Ovary (tissue), 9 donors: ENCODE data around the gene FTCD. TPM values are rescaled to one million over a fixed set of nuclear protein-coding genes. Genes with fewer than 3 reads are reported as not detected.

Source experiments
- DNase-seq, 5 donors: peaks; one replicate each; pipeline ENCODE4 v3.0.0-alpha.2; 2019 to 2020
- H3K27ac ChIP-seq, 2 donors: fragments of 200-600 bp; one replicate each; pipeline versions ENCODE4 v1.5.1 to v1.8.0; 2019 to 2022
- H3K27me3 ChIP-seq: fragments of 200-600 bp; one replicate; pipeline ENCODE4 v1.8.0; 2022
- H3K36me3 ChIP-seq: fragments of 200-600 bp; sonication (generic); one replicate; pipeline ENCODE4 v1.5.1; 2019
- H3K4me1 ChIP-seq: one replicate; pipeline ENCODE4 v1.8.1; 2013; ENCODE audit warnings: mild to moderate bottlenecking, moderate library complexity; ENCODE audit not compliant: insufficient read depth
- H3K4me3 ChIP-seq: fragments of 200-600 bp; sonication (generic); one replicate; pipeline ENCODE4 v1.5.1; 2017
- H3K9me3 ChIP-seq, 2 donors: fragments of 200-600 bp in 1 of 2; sonication (generic) in 1 of 2; one replicate each; pipeline versions ENCODE4 v1.5.1 to v1.8.1; 2013 to 2019; ENCODE audit warnings: mild to moderate bottlenecking in 1 of 2, moderate library complexity in 1 of 2
- CTCF ChIP-seq, 3 donors: fragments of 450-650 bp in 2 of 3; fragments of 200-600 bp in 1 of 3; IDR thresholded peaks; one replicate each; pipeline versions ENCODE4 v1.5.1 to v1.8.0; 2016 to 2022; ENCODE audit warnings: antibody characterized with exemption in 3 of 3, mild to moderate bottlenecking in 1 of 3
- EP300 ChIP-seq: sonication (generic); formaldehyde crosslinking; IDR thresholded peaks from one replicate; pipeline ENCODE4 v1.6.1; 2017; ENCODE audit warnings: antibody characterized with exemption
- POLR2A ChIP-seq: fragments of 450-650 bp; IDR thresholded peaks from one replicate; pipeline ENCODE4 v1.6.1; 2017; ENCODE audit warnings: antibody characterized with exemption, mild to moderate bottlenecking, moderate library complexity
- WGBS, 3 donors: extraction: QIAGEN DNeasy Blood & Tissue Kit in 1 of 3; methylation state at CpG; one replicate each; pipeline versions ENCODE4 v1.1.5 to v1.1.7; 2013 to 2017; 5-methylcytosine and 5-hydroxymethylcytosine counted together
- intact Hi-C, 4 donors: fragments of 100-400 bp; cut with DNase I; formaldehyde crosslinking; loops; one replicate each; pipeline versions ENCODE4 v1.11.0 to v1.15.1; 2022 to 2023
- polyA plus RNA-seq, 2 donors: library from polyadenylated mRNA; stranded (reverse); fragments of 200-250 nt in 1 of 2; fragments of 350-450 nt in 1 of 2; fragmentation: Illumina TruSeq in 1 of 2; extraction: RNeasy Lipid Tissue Mini Kit (QIAGEN cat#74804) in 1 of 2; gene quantifications; one replicate each; pipeline ENCODE4 v1.2.3, GENCODE V29; 2013 to 2014
- total RNA-seq, 7 donors: library from RNA; depleted of rRNA in 2 of 7; stranded (reverse); fragments of >200 nt in 2 of 7; fragmentation: NEBNext Ultra II Directional in 3 of 7; extraction: Animal tissue kit (Norgen Biotek cat#: 25700) in 3 of 7; gene quantifications; one replicate each; pipeline versions ENCODE4 v1.1.0 to v1.2.4, GENCODE V29; 2016 to 2023
- donor health status: DM: no; HTN: no; CAD: no; lungs with moderate emphysema.
- donor health status: DM: no; HTN: no; CAD: no.
- donor health status: Bipolar disorder and iron deficiency.
- donor health status: DM: yes; HTN: yes; CAD: no.
- donor health status: DM: no; HTN: no; CAD: no.
- donor health status: DM: yes; HTN: yes; CAD: no.

Gene FTCD
- total and polyA plus RNA-seq, 9 donors, result 0.83 to 7.5 (median 3.7) TPM; not detected in 1

GRCh38 chr21:46100426-46100825 lies 55.0 kb downstream of the FTCD start:
- Histone ChIP-seq H3K4me1 (peaks cover 4% of the 10 kb centered on the region), H3K27ac (no peak overlapping the region), H3K36me3 (no peaks in the 10 kb centered on the region), H3K27me3 (no peaks in the 10 kb centered on the region), H3K4me3 (no peak overlapping the region), H3K9me3 (no peaks in the 10 kb centered on the region)
- intact Hi-C loops, result no loop called here
- TF ChIP-seq EP300 (no peak), POLR2A (no peak), CTCF (IDR thresholded peaks at IDR 0.05) (no peak)
- WGBS, 3 donors, result 57 to 59% (median 57%) methylated on average over 7 of the region's 7 CpGs
- DNase-seq, result peak in 3 of 5 donors; percentile 7 to 29 (median 14)

GRCh38 chr21:46100020-46100419 lies 55.4 kb downstream of the FTCD start:
- Histone ChIP-seq H3K36me3 (no peaks in the 10 kb centered on the region), H3K27me3 (no peaks in the 10 kb centered on the region), H3K4me1 (peaks cover 4% of the 10 kb centered on the region), H3K27ac (no peak overlapping the region), H3K9me3 (no peaks in the 10 kb centered on the region), H3K4me3 (peak overlapping the region; percentile 76)
- peak in 3 of 5 donors; percentile 9 to 35 (median 19) for DNase-seq
- WGBS, 3 donors, result 54 to 70% (median 55%) methylated on average over 6 of the region's 6 CpGs
- no peak for TF ChIP-seq POLR2A
- intact Hi-C loops, result no loop called here

- Histone ChIP-seq H3K4me1 (peaks cover 4% of the 10 kb centered on the region), H3K36me3 (no peaks in the 10 kb centered on the region), H3K9me3 (no peaks in the 10 kb centered on the region), H3K27me3 (no peaks in the 10 kb centered on the region), H3K27ac (peak overlapping the region; percentile 58 to 75), H3K4me3 (peak overlapping the region; percentile 76)
- 2 to 16% (median 5%) methylated on average over 18 of the region's 18 CpGs for WGBS, 3 donors
- intact Hi-C loops, result loop anchor here (2.0 to 10.0 kb wide), 5 partner anchors 41 to 127 kb away; no protein-coding TSS in a partner anchor
- peak; percentile 49 to 70 (median 60) for DNase-seq
- TF ChIP-seq EP300, result no peak
- TF ChIP-seq CTCF (IDR thresholded peaks at IDR 0.05), result peak in 1 of 3 donors; percentile 39
Observed at GRCh38 chr21:46099476-46099875, 55.9 kb downstream of the FTCD start.

GRCh38 chr21:46098303-46099141 lies 56.9 kb downstream of the FTCD start:
- 0 to 2% (median 0%) methylated on average over 35 to 94 of the region's 94 CpGs for WGBS, 3 donors
- peak; percentile 45 to 67 (median 61) for DNase-seq
- peak; percentile 15 for TF ChIP-seq POLR2A
- TF ChIP-seq CTCF (IDR thresholded peaks at IDR 0.05), result no peak
- no peak for TF ChIP-seq EP300
- Histone ChIP-seq H3K4me3 (peak overlapping the region; percentile 76), H3K9me3 (no peaks in the 10 kb centered on the region), H3K27ac (peak overlapping the region; percentile 75 to 94), H3K36me3 (no peaks in the 10 kb centered on the region), H3K27me3 (no peaks in the 10 kb centered on the region), H3K4me1 (peaks cover 4% of the 10 kb centered on the region)
- intact Hi-C loops, result loop anchor here (2.0 to 10.0 kb wide), 5 partner anchors 40 to 126 kb away; no protein-coding TSS in a partner anchor
